Measurements from ENCODE around the gene DSCAM.

GRCh38 chr21:40837456-40837855 is 9.5 kb downstream of the DSCAM start:
- no peak for TF ChIP-seq POLR2A (IDR thresholded peaks at IDR 0.05; ENCODE audit: borderline replicate concordance, extremely low read depth, insufficient read depth, insufficient read length)
- no peak for TF ChIP-seq CTCF (IDR thresholded peaks at IDR 0.05 in 2 of 3, conservative IDR thresholded peaks at IDR 0.05 in 1 of 3; ENCODE audit: borderline replicate concordance in 1 of 3, insufficient read depth in 1 of 3, low read depth in 2 of 3, low read length in 2 of 3)
- no peak for TF ChIP-seq SIN3A (IDR thresholded peaks at IDR 0.05; ENCODE audit: low read depth)
- TF ChIP-seq EZH2 (IDR thresholded peaks at IDR 0.05), result no peak
- no peak for TF ChIP-seq MAX (IDR thresholded peaks at IDR 0.05)
- TF ChIP-seq FOSL1 (IDR thresholded peaks at IDR 0.05; ENCODE audit: low read depth), result no peak
- TF ChIP-seq JUND (IDR thresholded peaks at IDR 0.05), result no peak
- no peak for TF ChIP-seq POLR2AphosphoS5 (IDR thresholded peaks at IDR 0.05; ENCODE audit: low read depth, low read length)
- no peak for TF ChIP-seq RAD21 (IDR thresholded peaks at IDR 0.05; ENCODE audit: low read depth)
- no peak for TF ChIP-seq ZFX (IDR thresholded peaks at IDR 0.05)
- no peak for TF ChIP-seq CBX3 (IDR thresholded peaks at IDR 0.05; ENCODE audit: low read depth)
- no peak for TF ChIP-seq ELF1 (IDR thresholded peaks at IDR 0.05; ENCODE audit: borderline replicate concordance, low read depth)
- no peak for TF ChIP-seq SP1 (IDR thresholded peaks at IDR 0.05; ENCODE audit: low read depth)
- TF ChIP-seq SRF (IDR thresholded peaks at IDR 0.05; ENCODE audit: low read depth), result no peak

All from HCT116 (cell line).